ENCODE results near the gene TOP1. TPM values are rescaled to one million over a fixed set of nuclear protein-coding genes. Genes with fewer than 3 reads are reported as not detected.

The TOP1 gene
- total and polyA plus RNA-seq, 2 of the 4 experiments (the other 2 are of a cell fraction) = 14.0 to 21.5 TPM

DNA sequence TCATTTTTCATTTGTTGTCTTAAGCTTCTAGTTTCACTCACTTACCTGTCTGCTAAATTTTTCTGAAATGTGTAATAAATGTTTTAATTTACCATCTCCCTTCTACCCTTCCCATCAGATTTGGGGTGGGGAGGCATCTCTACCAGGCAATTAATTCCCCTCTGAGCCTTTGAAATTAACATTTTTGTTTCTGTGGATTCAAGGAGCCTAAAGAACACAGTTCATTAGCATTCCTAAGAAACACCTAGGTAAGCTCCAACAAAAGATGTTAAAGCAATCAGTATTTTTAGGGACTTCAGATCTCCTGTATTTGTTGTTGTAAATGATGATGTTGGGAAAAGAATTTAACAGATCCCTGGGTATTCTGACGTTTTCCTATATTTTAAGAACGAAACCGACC, 6.6 kb downstream of the TOP1 start:
- Histone ChIP-seq H3K23ac (ENCODE audit: low read depth, low read length) (no peak overlapping the region), H3K27me3 (ENCODE audit: control insufficient read depth, insufficient read depth, low read length) (no peaks in the 10 kb centered on the region), H3K79me1 (ENCODE audit: low read depth in 1 of 2, low read length in 2 of 2) (peaks cover 0 to 47% of the 10 kb centered on the region in 2 experiments; a peak in 2 of 4 replicates), H3K9me3 (ENCODE audit: control insufficient read depth, insufficient read depth, low read length) (no peaks in the 10 kb centered on the region), H3K27ac (ENCODE audit: insufficient read depth, low read length) (no peak overlapping the region), H4K5ac (ENCODE audit: low read depth, low read length) (no peak overlapping the region), H2BK20ac (ENCODE audit: low read depth, low read length) (no peak overlapping the region), H2AK9ac (replicated peaks; ENCODE audit: low read depth, low read length, poor library complexity) (no peak overlapping the region), H3K9me1 (ENCODE audit: insufficient read depth, low read length) (peaks cover 8% of the 10 kb centered on the region), H3K18ac (ENCODE audit: low read depth, low read length) (no peak overlapping the region), H3K4ac (ENCODE audit: low read depth, low read length) (no peak overlapping the region), H4K8ac (ENCODE audit: low read depth in 2 of 2, low read length in 2 of 2) (no peak overlapping the region), H2AK5ac (ENCODE audit: low read depth, low read length) (no peak overlapping the region), H3K56ac (ENCODE audit: extremely low read depth, insufficient read depth, low read length) (no peak overlapping the region), H3K4me1 (ENCODE audit: control insufficient read depth, insufficient read depth, low read length) (peaks cover 12% of the 10 kb centered on the region), H3K14ac (replicated peaks; ENCODE audit: low read depth, low read length) (no peak overlapping the region), H2AFZ (replicated peaks; ENCODE audit: low read length, poor library complexity) (no peak overlapping the region), H2BK120ac (ENCODE audit: low read depth, low read length) (no peak overlapping the region), H3K4me2 (ENCODE audit: low read depth, low read length) (no peak overlapping the region), H4K91ac (ENCODE audit: insufficient read depth, low read depth, low read length) (no peak overlapping the region), H3K36me3 (ENCODE audit: control insufficient read depth, insufficient read depth, low read length) (peaks cover 3% of the 10 kb centered on the region), H3K4me3 (ENCODE audit: insufficient read depth, low read depth, low read length) (no peak overlapping the region), H4K20me1 (ENCODE audit: insufficient read depth, low read length) (peaks cover 84% of the 10 kb centered on the region), H2BK15ac (ENCODE audit: low read depth, low read length) (no peak overlapping the region), H3K9ac (ENCODE audit: low read depth, low read length) (no peak overlapping the region), H2BK5ac (ENCODE audit: low read depth, low read length, poor library complexity, severe bottlenecking) (no peak overlapping the region)
- dilution Hi-C loops (cut with HindIII; ENCODE audit: low sequenced_read_pairs, unreplicated experiment) (no loop called here), in situ Hi-C loops (cut with MboI; ENCODE audit: low sequenced_read_pairs) (no loop called here), intact Hi-C loops (cut with micrococcal nuclease) (no loop called here)
- ChIA-PET CTCF (no interaction called here), POLR2A (ENCODE audit: unreplicated experiment) (no interaction called here)
- no peak for ATAC-seq (ENCODE audit: low read depth)
- no TSS peak for BruUV-seq (replicated peaks)
- no peak for DNase-seq
- WGBS, 2 experiments (ENCODE audit: extremely low coverage in 2 of 2, insufficient read length in 1 of 2) = no CpG with 5 or more reads among the region's 3 CpGs
- TF ChIP-seq CEBPB (IDR thresholded peaks at IDR 0.05; ENCODE audit: low read depth, low read length) = no peak
- TF ChIP-seq MXI1 (IDR thresholded peaks at IDR 0.05; ENCODE audit: borderline replicate concordance, low read depth, low read length) = no peak
- TF ChIP-seq RCOR1 (IDR thresholded peaks at IDR 0.05; ENCODE audit: insufficient replicate concordance, low read length) = no peak
- TF ChIP-seq, protein P1, sequence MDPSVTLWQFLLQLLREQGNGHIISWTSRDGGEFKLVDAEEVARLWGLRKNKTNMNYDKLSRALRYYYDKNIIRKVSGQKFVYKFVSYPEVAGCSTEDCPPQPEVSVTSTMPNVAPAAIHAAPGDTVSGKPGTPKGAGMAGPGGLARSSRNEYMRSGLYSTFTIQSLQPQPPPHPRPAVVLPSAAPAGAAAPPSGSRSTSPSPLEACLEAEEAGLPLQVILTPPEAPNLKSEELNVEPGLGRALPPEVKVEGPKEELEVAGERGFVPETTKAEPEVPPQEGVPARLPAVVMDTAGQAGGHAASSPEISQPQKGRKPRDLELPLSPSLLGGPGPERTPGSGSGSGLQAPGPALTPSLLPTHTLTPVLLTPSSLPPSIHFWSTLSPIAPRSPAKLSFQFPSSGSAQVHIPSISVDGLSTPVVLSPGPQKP (IDR thresholded peaks at IDR 0.05; ENCODE audit: borderline replicate concordance, low read depth, low read length) = no peak
- TF ChIP-seq SMC3 (IDR thresholded peaks at IDR 0.05; ENCODE audit: low read depth, low read length) = no peak
- TF ChIP-seq, protein P2, sequence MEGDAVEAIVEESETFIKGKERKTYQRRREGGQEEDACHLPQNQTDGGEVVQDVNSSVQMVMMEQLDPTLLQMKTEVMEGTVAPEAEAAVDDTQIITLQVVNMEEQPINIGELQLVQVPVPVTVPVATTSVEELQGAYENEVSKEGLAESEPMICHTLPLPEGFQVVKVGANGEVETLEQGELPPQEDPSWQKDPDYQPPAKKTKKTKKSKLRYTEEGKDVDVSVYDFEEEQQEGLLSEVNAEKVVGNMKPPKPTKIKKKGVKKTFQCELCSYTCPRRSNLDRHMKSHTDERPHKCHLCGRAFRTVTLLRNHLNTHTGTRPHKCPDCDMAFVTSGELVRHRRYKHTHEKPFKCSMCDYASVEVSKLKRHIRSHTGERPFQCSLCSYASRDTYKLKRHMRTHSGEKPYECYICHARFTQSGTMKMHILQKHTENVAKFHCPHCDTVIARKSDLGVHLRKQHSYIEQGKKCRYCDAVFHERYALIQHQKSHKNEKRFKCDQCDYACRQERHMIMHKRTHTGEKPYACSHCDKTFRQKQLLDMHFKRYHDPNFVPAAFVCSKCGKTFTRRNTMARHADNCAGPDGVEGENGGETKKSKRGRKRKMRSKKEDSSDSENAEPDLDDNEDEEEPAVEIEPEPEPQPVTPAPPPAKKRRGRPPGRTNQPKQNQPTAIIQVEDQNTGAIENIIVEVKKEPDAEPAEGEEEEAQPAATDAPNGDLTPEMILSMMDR (conservative IDR thresholded peaks at IDR 0.05; ENCODE audit: low read depth, low read length) = no peak
- TF ChIP-seq POLR2A (IDR thresholded peaks at IDR 0.05; ENCODE audit: low read depth, low read length) = no peak
- no peak for TF ChIP-seq MAZ (IDR thresholded peaks at IDR 0.05; ENCODE audit: borderline replicate concordance, low read depth, low read length)
- TF ChIP-seq, protein P3, sequence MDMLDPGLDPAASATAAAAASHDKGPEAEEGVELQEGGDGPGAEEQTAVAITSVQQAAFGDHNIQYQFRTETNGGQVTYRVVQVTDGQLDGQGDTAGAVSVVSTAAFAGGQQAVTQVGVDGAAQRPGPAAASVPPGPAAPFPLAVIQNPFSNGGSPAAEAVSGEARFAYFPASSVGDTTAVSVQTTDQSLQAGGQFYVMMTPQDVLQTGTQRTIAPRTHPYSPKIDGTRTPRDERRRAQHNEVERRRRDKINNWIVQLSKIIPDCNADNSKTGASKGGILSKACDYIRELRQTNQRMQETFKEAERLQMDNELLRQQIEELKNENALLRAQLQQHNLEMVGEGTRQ (IDR thresholded peaks at IDR 0.05; ENCODE audit: low read depth, low read length) = no peak
